NCI-H748 treated with DMSO at 0.1 percent for 48 hours (cell line): Measurements from ENCODE around the gene TMEM150B.
"Not testable (repeated sequence)": the region's sequence is repeated elsewhere in the genome, so short reads cannot be mapped to it uniquely, and the experiment has no call there.

ENCODE experiments used
- DNase-seq: peaks from one replicate; lab custom pipeline; 2025; lab: John Stamatoyannopoulos, UW

Gene TMEM150B

DNA sequence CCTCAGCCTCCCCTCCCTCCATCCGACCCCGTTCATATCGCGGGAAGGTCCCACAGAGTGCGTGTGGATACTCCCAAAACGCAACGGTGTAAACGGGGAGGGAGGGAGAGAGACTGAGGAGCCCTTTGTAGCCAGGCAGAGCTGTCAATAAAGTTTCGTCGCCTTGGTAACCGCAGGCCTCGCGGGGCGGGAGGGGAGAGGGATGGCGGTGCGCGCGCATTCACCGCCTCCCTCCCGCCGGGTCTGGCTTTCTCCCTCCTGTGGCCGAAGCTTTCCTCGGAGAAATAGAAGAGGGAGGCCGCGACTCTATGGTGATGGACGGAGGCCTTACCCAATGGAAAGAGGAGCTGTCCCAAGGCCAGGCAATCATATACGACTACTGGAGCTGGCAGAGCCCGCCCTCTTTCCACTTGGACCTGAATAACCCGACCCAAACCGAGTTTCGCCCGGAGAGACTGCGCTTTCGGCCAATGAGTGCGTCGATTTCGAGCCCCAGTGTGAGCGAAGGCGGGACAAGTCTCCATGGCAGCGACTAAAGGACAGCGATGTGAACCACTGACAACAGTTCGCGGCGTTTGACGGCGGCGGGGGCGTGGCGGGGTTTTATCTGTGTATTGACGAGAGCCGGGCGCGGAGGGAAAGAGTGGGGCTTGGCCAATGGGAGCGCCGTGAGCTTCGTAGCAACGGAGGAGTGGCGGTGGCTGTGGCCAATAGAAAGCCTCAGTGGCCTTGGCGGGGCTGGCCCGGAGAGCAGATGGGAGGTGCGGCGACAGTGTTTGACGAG lies 14.2 kb upstream of the TMEM150B start, which contains the start of gene KMT5C:
TSS of gene KMT5C (plus strand) at position 772 of the 784 bp plus-strand sequence. CDS start 2,061 bp downstream, outside the sequence.
- DNase-seq: peak; percentile 100

- DNase-seq: no peak
Observed at GRCh38 chr19:55336101-55336500, 11.0 kb upstream of the TMEM150B start.

DNA sequence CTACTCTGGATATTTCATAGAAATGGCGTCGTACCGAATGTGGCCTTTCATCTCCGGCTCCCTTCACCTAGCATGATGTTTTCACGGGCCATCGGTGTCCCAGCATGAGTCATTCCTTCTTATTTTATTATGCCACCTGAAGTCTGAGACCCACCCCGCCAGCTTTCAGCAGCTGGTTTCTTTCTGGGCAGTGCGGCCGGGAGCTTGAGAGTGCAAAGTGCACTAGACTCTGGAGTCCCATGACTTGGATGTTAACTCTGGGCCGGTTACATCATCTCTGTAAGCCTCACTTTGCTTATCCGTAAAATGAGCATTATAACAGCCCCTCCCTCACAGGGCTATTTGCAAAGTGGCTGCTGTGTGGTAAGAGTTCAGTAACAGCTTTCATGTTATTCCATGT lies 8.7 kb upstream of the TMEM150B start:
- no peak for DNase-seq

- not testable (repeated sequence) for DNase-seq
Observed at GRCh38 chr19:55329791-55330190, 4.7 kb upstream of the TMEM150B start.

GRCh38 chr19:55328774-55329318 lies 3.7 kb upstream of the TMEM150B start:
- DNase-seq: not testable (repeated sequence)

DNA sequence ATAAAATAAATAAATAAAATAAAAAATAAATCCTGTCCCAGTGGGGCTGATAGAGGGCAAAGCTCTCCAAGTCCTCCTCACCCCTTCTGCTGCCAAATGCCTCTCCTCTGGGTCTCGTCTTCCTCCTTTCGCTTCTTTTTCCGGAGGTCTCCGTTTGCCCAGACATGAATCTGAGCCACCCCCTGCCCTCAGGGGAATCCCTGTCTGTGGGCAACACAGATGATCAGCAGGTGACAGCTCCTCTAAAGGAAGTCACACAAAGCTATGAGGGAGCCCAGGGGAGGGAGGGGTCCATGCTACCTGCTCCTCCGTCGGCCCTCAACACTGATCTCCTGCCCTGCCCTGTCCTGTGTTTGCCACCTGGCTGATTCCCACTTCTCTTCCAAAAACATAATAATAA lies 479 bp downstream of the TMEM150B start:
- DNase-seq: no peak

- DNase-seq: no peak
Observed at GRCh38 chr19:55322204-55322885, 2.8 kb downstream of the TMEM150B start.

- no peak for DNase-seq
Observed at GRCh38 chr19:55321466-55322137, 3.5 kb downstream of the TMEM150B start.

DNA sequence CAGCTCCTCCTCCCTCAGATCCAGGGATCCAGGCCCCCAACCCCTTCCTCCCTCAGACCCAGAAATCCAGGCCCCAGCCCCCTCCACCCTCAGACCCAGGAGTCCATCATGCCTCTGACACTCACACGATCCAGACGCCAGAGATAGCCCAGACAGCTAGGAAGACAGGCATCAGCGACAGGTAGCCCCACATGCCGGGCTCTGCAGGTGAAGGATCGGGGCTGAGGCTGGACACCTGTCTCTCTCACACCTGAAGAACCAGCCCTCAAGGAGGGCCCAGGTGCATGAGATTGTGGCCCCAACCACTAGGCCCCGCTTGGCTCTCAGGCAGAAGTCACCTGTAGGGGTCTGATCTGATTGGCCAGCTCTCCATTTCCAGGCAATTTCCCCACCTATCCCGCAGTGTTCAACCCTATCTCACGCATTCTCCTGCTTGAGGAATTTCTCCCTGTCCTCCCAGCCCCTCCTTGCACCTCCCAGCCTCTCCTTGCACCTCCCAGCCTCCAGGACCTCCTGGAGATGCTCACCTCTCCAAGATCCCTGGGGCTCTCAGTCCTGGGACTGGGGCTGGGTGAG lies 4.2 kb downstream of the TMEM150B start:
- DNase-seq: no peak

DNA sequence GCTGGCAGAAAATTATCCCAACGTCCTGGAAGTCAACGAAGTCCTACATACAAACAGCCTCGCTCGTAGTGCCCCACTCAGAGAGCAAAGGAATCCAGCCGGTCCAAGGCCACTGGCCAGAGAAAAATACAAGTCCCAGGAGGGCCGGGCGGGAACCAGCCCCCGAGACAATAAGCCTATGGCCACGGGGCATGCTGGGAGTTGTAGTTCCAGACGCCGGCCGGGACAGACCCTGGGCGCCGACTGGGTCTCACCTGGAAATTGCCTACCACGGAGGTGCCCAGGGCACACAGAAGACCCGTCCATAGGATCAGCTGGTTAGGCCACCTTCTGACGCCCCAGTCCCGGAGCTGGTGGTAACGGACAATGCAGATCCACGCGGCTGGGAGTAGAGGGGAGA lies 5.4 kb downstream of the TMEM150B start:
- DNase-seq: no peak

DNA sequence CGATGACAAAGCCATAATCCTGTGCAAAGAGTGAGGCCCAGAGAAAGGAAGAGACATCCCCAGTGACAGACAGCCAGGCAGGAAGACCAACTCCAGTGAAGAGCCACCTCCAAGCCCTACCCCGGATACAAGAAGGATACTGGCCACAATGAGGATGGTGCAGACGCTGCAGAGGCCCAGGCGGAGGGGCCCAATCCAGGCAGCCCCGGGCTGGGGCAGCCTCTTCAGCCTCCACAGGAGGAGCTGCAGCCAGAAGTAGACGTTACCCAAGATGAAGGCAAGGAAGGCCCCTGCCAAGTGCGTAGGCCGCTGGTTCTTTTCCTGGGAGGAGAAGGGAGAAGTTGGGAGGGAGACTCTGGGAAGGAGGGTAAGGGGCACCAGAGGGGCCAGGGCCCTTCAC lies 8.5 kb downstream of the TMEM150B start:
- DNase-seq: no peak

DNA sequence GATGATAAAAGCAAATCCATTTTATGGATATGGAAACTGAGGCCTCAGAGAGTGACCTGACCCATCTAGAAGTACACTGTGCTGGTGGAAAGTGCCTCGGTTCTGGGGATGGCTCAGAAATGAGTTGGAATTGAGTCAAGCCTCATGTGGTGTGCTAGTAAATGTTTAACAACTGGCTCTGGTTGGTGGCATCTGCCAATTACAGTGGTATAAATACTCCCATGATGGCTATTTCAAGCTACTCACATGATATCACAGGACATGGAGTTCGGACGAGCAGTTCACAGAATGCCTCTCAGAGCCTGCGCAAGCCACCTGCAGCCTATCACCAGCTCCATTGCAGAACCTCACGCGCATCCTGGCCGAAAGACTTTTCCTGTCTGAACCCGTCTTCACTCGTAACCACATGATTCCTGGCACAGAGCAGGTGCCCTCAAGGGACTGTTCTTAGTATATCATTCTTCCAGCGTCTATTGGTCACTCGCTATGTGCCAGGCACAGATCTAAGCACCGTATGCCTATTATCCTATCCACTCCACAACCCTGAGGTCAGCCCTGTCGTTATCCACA lies 9.1 kb downstream of the TMEM150B start:
- no peak for DNase-seq

DNA sequence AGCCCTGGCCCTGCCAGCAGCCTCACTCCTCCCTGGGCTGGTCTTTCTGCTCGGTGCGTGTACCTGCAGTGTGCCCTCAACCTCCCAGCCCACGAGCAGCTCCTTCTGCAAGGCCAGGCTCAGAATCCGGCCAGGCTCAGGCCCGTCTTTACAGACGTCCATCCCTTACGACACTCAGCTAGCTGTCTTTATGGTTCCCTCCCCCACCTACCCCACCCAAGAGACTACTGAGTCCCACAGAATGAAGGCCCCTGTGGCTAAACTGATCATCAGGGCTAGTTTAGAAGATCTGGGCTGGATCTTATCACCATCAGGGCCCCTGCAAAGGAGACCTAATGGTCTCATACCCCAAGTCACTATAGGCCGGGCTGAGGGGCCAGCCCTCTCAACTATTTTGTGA lies 10.7 kb downstream of the TMEM150B start:
- DNase-seq: no peak

DNA sequence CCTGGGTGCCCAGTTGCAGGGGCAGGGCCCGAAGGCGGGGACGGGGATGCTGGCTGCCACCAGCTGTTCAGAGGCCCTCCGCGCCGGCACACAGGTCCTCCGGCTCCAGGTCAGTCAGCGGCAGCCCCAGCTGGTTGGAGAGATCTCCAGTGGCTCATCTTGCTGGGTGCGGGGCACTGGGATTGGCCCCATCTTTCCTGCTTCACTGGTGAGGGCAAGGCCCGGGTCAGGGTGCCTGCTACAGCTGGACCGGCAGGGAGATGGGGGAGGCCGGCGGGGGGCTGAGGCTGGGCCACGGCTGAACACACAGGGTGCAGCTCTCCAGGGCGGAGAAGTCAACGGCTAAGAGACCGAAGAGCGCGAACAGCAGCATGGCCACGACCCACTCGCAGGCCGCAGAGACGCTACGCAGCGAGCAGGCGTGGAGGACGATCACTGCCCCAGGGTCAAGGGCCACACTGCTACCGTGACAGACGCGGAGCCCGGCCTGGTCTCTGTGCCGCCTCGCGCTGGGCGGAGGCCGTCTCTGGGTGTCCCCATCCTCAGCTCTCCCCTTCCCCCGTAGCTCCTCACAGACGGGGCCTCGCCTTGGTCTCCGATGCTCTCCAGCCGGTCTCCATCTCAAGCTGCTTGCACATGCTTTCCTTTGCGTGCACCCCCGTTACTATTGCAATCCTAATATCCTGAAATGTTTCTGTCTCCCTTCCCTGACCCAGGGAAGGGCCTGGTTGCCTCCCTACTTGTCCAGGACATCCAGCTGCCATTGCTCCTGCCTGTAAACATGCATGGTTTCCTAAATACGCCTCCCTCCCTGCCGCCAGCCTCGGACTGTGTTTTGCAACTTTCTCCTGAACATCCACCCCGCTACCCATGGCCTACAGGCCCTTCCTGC lies 12.3 kb downstream of the TMEM150B start:
- no peak for DNase-seq

- DNase-seq: no peak
Observed at GRCh38 chr19:55311797-55312196, 13.3 kb downstream of the TMEM150B start.

GRCh38 chr19:55311397-55311796 lies 13.7 kb downstream of the TMEM150B start:
- DNase-seq: no peak

DNA sequence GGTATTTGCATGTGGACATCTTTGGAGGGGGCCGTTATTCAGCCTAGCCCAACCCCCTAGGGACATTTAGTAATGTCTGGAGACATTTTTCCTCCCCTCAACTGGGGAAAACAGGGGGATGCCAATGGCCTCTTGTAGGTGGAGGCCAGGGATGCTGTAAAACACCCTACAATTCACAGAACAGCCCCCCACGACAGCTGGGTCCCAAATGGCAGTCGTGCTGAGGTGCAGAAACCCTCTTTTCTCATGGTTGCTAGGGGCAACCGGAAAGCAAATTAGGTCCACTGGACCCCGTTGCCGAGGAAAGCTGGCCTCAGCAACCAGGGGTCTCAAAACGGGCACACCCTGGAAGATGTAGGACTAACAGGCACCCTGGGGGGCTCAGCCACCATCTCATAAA lies 14.6 kb downstream of the TMEM150B start:
- no peak for DNase-seq

DNA sequence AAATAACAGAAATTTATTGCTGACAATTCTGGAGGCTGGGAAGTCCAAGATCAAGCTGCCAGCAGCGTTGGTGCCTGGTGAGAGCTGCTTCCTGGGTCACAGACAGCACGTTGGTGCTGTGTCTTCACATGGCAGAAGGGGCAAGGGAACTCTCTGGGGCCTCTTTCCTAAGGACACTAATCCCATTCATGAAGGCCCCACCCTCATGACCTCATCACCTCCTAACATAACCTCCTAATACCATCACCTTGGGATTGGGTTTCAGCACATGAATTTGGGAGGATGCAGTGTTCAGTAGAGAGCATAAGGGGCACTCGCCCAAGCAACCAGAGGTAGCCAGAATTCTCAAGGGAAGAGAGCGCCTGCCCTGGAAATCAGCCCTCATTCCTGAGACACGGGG lies 15.7 kb downstream of the TMEM150B start:
- no peak for DNase-seq

DNA sequence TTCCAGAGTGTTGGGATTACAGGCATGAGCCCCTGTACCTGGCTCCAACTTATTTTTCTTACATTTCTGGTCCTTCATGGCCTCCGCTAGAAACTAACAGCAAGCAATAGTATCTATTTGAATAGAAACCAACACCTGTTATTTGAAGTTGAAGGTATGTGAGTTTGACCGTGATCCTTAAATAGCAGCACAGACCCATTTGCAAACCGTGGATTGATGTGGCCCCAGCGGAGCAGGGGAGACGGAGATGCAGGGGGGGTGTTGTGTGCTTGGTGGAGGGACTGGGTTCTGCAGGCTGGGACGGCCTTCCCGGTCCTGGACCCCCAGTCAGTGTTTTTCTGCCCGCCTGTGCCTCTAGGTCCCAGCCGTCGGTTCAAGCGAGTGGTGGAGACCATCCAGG lies 16.9 kb downstream of the TMEM150B start:
- DNase-seq: no peak

DNA sequence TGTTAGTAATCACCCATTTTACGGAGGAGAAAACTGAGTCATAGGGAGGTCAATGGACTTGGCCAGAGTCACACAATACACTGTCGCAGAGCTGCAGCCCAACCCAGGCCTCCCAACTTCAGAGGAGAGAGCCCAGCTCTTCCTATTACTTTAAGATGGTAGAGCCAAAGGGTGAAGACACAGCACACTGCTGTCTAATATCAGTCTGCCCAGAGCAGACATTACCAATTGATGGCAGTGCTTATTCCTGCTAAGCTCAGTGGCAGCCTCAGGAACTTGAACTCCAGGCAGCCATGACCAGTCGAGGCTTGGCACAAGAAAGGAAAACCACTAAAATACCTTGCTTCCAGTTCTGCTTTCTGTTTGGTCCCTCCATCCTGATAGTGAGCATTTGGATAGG lies 18.4 kb downstream of the TMEM150B start:
- DNase-seq: no peak
